GM23248 (cell line): ENCODE measurements around the gene ATAD3A.
"Not testable (repeated sequence)": the region's sequence is repeated elsewhere in the genome, so short reads cannot be mapped to it uniquely, and the experiment has no call there.

Experiments
- EZH2 ChIP-seq: fragments of 200-600 bp; sonication (generic); IDR thresholded peaks from 2 replicates; pipeline ENCODE4 v1.6.1; 2018; ENCODE audit warnings: antibody characterized with exemption, mild to moderate bottlenecking; ENCODE audit not compliant: insufficient read depth, poor library complexity, severe bottlenecking
- EZH2phosphoT487 ChIP-seq: fragments of 200-600 bp; sonication (generic); IDR thresholded peaks from 2 replicates; pipeline ENCODE4 v1.6.1; 2018; ENCODE audit warnings: antibody characterized with exemption, moderate library complexity, mild to moderate bottlenecking, low read depth; ENCODE audit not compliant: insufficient read depth

DNA sequence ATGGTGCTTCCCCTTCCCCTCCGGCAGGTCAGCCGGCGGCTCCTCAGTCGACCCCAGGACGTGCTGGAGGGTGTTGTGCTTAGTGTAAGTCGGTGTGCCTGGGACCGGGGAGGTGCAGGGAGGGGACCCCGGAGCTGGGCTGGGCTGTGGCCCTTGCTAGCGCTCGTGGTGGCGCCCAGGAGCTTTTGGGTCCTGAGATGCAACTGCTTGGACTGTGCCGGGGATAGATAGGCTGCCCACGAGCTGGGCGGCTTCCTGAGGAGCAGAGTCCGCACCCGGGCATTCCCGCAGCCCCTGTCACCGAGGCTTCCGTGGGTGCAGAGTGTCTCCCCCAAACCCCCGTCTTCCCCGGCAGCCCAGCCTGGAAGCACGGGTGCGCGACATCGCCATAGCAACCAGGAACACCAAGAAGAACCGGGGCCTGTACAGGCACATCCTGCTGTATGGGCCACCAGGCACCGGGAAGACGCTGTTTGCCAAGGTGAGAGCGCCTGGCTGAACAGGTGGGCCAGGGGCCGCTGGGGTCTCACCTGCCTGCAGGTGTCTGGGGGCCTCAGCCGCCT lies 26.1 kb upstream of the ATAD3A start:
- not testable (repeated sequence) for TF ChIP-seq EZH2, EZH2phosphoT487
